HPDE6-E6E7 (cell line): ENCODE data around the gene SEC61B.
"Not testable (repeated sequence)": the region's sequence is repeated elsewhere in the genome, so short reads cannot be mapped to it uniquely, and the experiment has no call there.

Source experiments
- DNase-seq: peaks from one replicate; pipeline ENCODE4 v3.0.0; 2011; ENCODE audit warnings: missing footprints; ENCODE audit errors: extremely low spot score

The SEC61B gene

GRCh38 chr9:99237849-99238248 is 15.8 kb downstream of the SEC61B start:
- DNase-seq, result not testable (repeated sequence)

GRCh38 chr9:99238331-99238730 is 16.2 kb downstream of the SEC61B start:
- DNase-seq, result no peak

DNA sequence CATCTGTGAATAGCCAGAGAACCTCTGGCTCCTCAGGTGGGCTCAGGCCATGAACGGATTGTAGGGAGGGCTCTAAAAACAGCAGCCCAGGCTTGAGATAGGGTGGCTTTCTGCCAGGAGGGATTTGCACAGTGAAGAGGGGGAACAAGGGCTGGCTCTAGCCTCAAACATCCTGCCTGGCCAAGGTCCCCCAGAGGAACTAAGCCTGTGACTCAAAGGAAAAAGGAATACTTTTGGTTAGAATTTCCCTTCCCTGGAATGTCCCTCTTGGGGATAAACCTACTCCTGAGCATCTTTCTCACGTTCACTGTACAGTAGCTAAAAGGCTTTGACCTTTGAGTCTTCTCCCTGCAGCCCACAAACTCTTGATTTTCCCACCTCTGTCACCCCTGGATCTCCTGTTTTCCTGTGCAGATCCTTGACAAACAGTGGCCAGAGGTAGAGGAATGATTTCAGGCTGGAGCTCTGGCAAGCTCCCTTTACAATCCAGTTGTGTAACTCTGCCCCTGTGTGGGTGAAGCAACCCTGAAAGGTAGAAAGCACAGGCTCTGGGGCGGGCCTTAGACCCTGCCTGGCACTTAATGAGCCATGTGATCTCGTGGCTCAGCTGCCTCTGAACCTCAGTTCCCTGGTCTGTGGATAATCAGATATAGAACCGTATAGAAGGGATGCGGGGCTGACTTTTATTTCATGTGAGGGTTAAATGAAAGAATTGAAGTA is 17.4 kb downstream of the SEC61B start:
- no peak for DNase-seq

- no peak for DNase-seq
Observed at GRCh38 chr9:99241106-99241505, 19.0 kb downstream of the SEC61B start.

- no peak for DNase-seq
Observed at GRCh38 chr9:99244344-99245260, 22.5 kb downstream of the SEC61B start.

GRCh38 chr9:99249619-99250018 is 27.5 kb downstream of the SEC61B start:
- DNase-seq, result no peak

- no peak for DNase-seq
Observed at GRCh38 chr9:99251157-99251556, 29.1 kb downstream of the SEC61B start.

DNA sequence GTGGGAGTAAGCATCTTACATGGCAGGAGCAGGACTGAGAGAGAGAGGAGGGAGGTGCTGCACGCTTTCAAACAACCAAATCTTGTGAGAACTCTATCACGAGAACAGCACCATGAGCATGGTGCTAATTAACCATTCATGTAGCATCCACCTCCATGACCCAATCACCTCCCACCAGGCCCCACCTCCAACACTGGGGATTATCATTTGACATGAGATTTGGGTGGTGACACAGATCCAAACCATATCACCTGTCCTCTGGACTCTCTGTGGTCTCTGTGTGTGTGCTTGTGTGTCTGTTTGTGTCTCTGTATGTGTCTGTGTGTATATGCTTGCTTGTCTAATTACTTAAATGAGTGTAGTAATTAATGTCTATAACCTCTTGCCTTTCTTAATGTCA is 31.1 kb downstream of the SEC61B start:
- no peak for DNase-seq

DNA sequence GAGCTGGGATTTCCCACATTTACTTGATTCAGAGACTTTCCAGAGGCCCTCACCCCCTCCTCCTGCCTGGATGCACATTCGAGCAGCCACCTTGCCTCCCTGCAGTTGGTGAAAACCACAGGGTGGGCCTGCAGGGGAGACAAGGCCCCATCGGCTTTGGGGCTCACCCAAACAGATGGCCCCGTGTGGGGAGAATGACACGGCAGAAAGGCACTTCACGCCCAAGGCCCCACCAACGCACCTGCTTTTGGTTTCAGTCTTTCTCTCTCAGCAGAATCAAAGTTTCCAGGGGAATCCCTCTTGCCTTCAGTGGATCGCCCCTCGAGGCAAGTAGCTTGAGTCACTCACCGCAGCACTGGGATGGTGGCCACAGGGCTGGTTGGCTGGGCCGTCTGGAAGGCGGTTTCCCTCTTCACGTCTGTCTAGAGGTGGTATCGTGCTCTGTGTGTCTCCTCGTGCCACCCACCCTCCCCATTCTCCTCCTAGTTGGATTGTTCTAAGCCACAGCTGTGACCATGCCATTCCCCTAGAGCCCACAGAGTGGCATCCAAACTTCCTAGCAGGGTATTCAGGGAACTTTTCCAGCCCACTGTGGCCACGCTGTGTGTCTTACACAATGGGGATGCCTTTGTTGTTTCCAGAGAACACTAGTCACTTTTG is 31.8 kb downstream of the SEC61B start:
- DNase-seq, result no peak

- DNase-seq, result no peak
Observed at GRCh38 chr9:99255651-99256050, 33.6 kb downstream of the SEC61B start.

- no peak for DNase-seq
Observed at GRCh38 chr9:99257723-99258389, 35.8 kb downstream of the SEC61B start.

- no peak for DNase-seq
Observed at GRCh38 chr9:99259231-99259918, 37.3 kb downstream of the SEC61B start.

DNA sequence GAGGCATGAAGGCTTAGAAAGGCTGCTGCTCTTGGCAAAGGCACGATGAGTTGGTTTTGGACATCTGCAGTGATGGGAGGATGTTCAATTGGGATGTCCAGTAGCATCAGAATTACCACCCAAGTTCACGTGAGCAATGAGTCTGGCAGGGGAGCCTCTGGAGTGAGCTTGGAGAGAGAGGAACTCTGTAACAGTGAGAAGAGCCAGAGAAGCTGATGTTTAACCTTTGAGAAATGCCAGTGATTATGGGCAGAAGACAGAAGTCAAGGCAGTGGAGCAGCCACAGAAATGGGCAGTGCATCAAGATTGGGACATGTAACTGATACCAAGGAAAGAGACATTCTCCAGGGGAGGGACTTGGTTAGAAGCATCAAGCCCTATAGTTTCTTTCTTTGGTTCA is 39.8 kb downstream of the SEC61B start:
- DNase-seq, result no peak

DNA sequence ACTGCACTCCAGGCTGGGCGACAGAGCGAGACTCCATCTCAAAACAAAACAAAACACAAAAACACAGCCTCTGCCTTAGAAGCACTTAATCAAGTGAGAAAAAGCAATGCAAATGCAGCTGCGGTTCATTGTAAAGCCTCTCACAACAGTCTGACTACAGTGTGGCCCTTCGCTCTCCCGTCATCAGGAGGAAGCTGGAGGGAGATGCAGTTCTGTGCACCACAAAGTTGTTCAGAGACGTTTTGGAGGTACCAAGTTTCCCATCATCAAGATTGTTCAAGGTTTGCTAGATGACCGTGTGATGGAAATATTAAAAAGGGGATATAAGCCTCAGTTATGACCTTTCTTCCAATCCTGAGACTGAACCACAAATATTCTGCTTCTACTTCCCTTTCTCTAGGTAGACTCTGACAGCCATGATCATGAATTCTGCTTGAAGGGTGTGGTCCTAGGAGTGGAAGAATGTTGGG is 40.9 kb downstream of the SEC61B start:
- DNase-seq, result no peak

DNA sequence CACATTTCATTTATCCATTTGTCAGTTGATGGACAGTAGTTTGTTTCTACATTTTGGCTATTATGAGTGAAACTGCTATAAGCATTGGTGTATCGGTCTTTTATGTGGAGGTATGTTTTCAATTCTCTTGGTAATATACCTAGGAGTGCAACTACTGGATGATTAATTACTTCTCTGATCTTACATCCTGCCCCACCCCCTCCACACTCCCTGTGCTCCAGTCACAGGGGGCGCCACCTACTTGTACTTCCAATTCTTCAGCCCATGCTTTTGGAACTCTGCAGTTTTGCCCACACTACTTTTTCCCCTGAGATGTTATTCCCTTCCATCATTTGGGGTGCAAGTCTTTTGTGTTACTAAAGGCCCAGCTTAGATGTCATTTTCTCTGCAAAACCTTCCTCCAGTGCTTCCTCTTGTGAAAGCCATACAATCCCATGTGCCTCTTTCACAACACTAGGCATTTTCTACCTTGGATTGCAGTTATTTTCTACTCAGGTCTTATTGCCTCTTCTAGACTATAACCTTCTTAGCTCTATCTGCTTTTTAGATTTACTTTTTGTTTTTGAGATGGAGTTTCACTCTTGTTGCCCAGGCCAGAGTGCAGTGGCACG is 42.1 kb downstream of the SEC61B start:
- DNase-seq, result no peak

DNA sequence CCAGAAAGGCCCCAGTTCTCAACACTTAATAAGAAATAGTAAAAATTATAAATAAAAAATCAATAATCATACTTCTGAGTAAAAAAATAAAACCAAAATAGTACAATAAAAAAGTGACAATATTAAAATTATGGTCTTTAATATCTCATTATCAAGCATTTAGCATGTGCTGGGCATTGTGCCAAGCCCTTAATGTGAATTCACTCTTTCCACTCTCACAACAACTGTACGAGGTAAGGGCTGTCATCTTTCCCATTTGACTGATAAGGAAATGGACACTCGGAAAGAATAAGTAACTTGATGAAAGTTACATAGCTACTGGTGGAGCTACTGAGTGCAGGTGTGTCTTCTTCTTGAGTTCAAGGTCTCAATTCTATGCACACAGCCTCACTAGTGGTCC is 43.6 kb downstream of the SEC61B start:
- DNase-seq, result no peak

- DNase-seq, result no peak
Observed at GRCh38 chr9:99266255-99267023, 44.4 kb downstream of the SEC61B start.

- DNase-seq, result no peak
Observed at GRCh38 chr9:99269416-99269815, 47.3 kb downstream of the SEC61B start.

DNA sequence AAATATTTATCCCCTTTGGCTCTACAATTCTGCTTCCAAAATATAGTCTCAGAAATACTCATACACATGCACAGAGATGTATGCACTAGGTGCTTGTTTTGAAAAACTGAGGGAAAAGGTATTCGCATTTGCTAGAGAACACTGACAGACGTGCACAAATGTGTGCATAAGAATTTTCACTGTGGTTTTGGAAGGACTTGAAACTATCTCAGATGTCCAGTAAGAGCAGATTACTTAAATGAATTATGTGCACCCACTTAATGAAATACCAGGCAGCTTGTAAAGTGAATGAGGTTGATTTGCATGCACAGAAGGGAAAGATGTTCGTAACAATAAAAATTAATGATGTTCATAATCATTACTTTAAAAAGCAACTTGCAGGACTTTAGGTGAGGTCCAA is 48.4 kb downstream of the SEC61B start:
- DNase-seq, result no peak

GRCh38 chr9:99272836-99273235 is 50.8 kb downstream of the SEC61B start:
- no peak for DNase-seq
